ENCODE results near the gene ATP6V0D1.

- no peak for TF ChIP-seq CTCF (conservative IDR thresholded peaks at IDR 0.05 in 1 of 2, IDR thresholded peaks at IDR 0.05 in 1 of 2; ENCODE audit: extremely low read depth in 1 of 2, insufficient read depth in 1 of 2, low read depth in 1 of 2, low read length in 2 of 2)
- TF ChIP-seq EZH2 (IDR thresholded peaks at IDR 0.05; ENCODE audit: borderline replicate concordance, low read length) = no peak
Observed at GRCh38 chr16:67441907-67442306, 39.0 kb downstream of the ATP6V0D1 start.

All from mammary epithelial cell (primary cell).